Measurements from ENCODE around the gene ITCH.
"Not testable (repeated sequence)": the region's sequence is repeated elsewhere in the genome, so short reads cannot be mapped to it uniquely, and the experiment has no call there.

Gene ITCH

GRCh38 chr20:34382877-34383455 lies 19.9 kb downstream of the ITCH start:
- DNase-seq = not testable (repeated sequence)

GRCh38 chr20:34385464-34385863 lies 22.4 kb downstream of the ITCH start:
- DNase-seq = no peak

- DNase-seq = no peak
Observed at GRCh38 chr20:34388000-34388399, 24.9 kb downstream of the ITCH start.

- no peak for DNase-seq
Observed at GRCh38 chr20:34388678-34389077, 25.6 kb downstream of the ITCH start.

GRCh38 chr20:34389206-34389953 lies 26.3 kb downstream of the ITCH start:
- no peak for DNase-seq

- DNase-seq = no peak
Observed at GRCh38 chr20:34389954-34390555, 27.0 kb downstream of the ITCH start.

GRCh38 chr20:34396408-34396807 lies 33.3 kb downstream of the ITCH start:
- no peak for DNase-seq

- no peak for DNase-seq
Observed at GRCh38 chr20:34397096-34397495, 34.0 kb downstream of the ITCH start.

- peak; percentile 64 for DNase-seq
Observed at GRCh38 chr20:34400776-34401175, 37.7 kb downstream of the ITCH start.

- no peak for DNase-seq
Observed at GRCh38 chr20:34401741-34402455, 38.8 kb downstream of the ITCH start.

GRCh38 chr20:34402461-34402860 lies 39.4 kb downstream of the ITCH start:
- no peak for DNase-seq

GRCh38 chr20:34403063-34403827 lies 40.2 kb downstream of the ITCH start:
- DNase-seq = no peak

- DNase-seq = no peak
Observed at GRCh38 chr20:34403908-34404307, 40.8 kb downstream of the ITCH start.

GRCh38 chr20:34404803-34405202 lies 41.7 kb downstream of the ITCH start:
- no peak for DNase-seq

- not testable (repeated sequence) for DNase-seq
Observed at GRCh38 chr20:34405247-34405651, 42.2 kb downstream of the ITCH start.

GRCh38 chr20:34405942-34406341 lies 42.9 kb downstream of the ITCH start:
- DNase-seq = not testable (repeated sequence)

- no peak for DNase-seq
Observed at GRCh38 chr20:34407962-34408474, 44.9 kb downstream of the ITCH start.

- no peak for DNase-seq
Observed at GRCh38 chr20:34410336-34410735, 47.3 kb downstream of the ITCH start.

- DNase-seq = no peak
Observed at GRCh38 chr20:34412453-34412852, 49.4 kb downstream of the ITCH start.

- not testable (repeated sequence) for DNase-seq
Observed at GRCh38 chr20:34414525-34414924, 51.5 kb downstream of the ITCH start.

- no peak for DNase-seq
Observed at GRCh38 chr20:34415079-34415478, 52.0 kb downstream of the ITCH start.

- no peak for DNase-seq
Observed at GRCh38 chr20:34420146-34420545, 57.1 kb downstream of the ITCH start.

- DNase-seq = no peak
Observed at GRCh38 chr20:34420975-34421374, 57.9 kb downstream of the ITCH start.
